Tibial nerve (tissue), 4 donors: ENCODE measurements around the gene PTPN5. TPM values are rescaled to one million over a fixed set of nuclear protein-coding genes. Genes with fewer than 3 reads are reported as not detected.

Experiments used
- DNase-seq, 2 donors: peaks; one replicate each; pipeline ENCODE4 v3.0.0-alpha.2; 2019; ENCODE audit warnings: low spot score in 2 of 2
- H3K27ac ChIP-seq, 4 donors: fragments of 200-600 bp; sonication (generic) in 3 of 4; one replicate each; pipeline ENCODE4 v1.5.1; 2017 to 2019; ENCODE audit warnings: mild to moderate bottlenecking in 1 of 4
- H3K27me3 ChIP-seq, 2 donors: fragments of 200-600 bp; sonication (generic) in 1 of 2; one replicate each; pipeline versions ENCODE4 v1.5.1 to v1.6.0; 2017 to 2019
- H3K36me3 ChIP-seq, 3 donors: fragments of 200-600 bp; sonication (generic); one replicate each; pipeline ENCODE4 v1.5.1; 2018 to 2019
- H3K4me1 ChIP-seq, 4 donors: fragments of 200-600 bp; sonication (generic) in 3 of 4; one replicate each; pipeline ENCODE4 v1.5.1; 2017 to 2019
- H3K4me3 ChIP-seq, 4 donors: fragments of 200-600 bp; sonication (generic) in 3 of 4; one replicate each; pipeline ENCODE4 v1.5.1; 2017 to 2019; ENCODE audit warnings: mild to moderate bottlenecking in 1 of 4, moderate library complexity in 1 of 4
- H3K9me3 ChIP-seq, 4 donors: fragments of 200-600 bp; sonication (generic) in 3 of 4; one replicate each; pipeline ENCODE4 v1.5.1; 2017 to 2019
- EP300 ChIP-seq, 2 donors: sonication (generic); formaldehyde crosslinking; IDR thresholded peaks; one replicate each; pipeline ENCODE4 v1.6.1; 2017; ENCODE audit warnings: antibody characterized with exemption in 2 of 2, mild to moderate bottlenecking in 1 of 2
- POLR2A ChIP-seq, 2 donors: fragments of 450-650 bp; IDR thresholded peaks; one replicate each; pipeline ENCODE4 v1.6.1; 2017; ENCODE audit warnings: antibody characterized with exemption in 2 of 2, mild to moderate bottlenecking in 2 of 2, moderate library complexity in 2 of 2
- WGBS, 2 donors: methylation state at CpG; one replicate each; pipeline ENCODE4 v1.1.5; 2018; 5-methylcytosine and 5-hydroxymethylcytosine counted together
- total RNA-seq, 4 donors: library from RNA; depleted of rRNA; stranded (reverse); fragments of >200 nt; gene quantifications; one replicate each; pipeline ENCODE4 v1.1.0, GENCODE V29; 2016
- TF ChIP-seq, protein P1 (sequence below), 5 experiments: fragments of 200-600 bp in 3 of 5; fragments of 450-650 bp in 2 of 5; sonication (generic) in 3 of 5; IDR thresholded peaks; one replicate each; pipeline ENCODE4 v1.5.1; 2016 to 2019; ENCODE audit warnings: antibody characterized with exemption in 5 of 5, mild to moderate bottlenecking in 3 of 5, moderate library complexity in 2 of 5

The PTPN5 gene
- total RNA-seq, 4 donors from 2014 or later, result 1.2 to 18.8 (median 15.1) TPM

GRCh38 chr11:18727479-18728236 is 63.9 kb downstream of the PTPN5 start:
- H3K36me3 ChIP-seq, result no peaks in the 10 kb centered on the region
- H3K27me3 ChIP-seq, result no peaks in the 10 kb centered on the region
- H3K4me1 ChIP-seq, result peaks cover 0 to 12% (median 0%) of the 10 kb centered on the region in 4 donors
- no peak overlapping the region for H3K27ac ChIP-seq
- H3K9me3 ChIP-seq, result no peaks in the 10 kb centered on the region
- DNase-seq, result peak in 1 of 2 donors; percentile 16
- TF ChIP-seq EP300 (IDR thresholded peaks at IDR 0.05) (no peak), POLR2A (IDR thresholded peaks at IDR 0.05) (no peak)
- TF ChIP-seq, protein P1, sequence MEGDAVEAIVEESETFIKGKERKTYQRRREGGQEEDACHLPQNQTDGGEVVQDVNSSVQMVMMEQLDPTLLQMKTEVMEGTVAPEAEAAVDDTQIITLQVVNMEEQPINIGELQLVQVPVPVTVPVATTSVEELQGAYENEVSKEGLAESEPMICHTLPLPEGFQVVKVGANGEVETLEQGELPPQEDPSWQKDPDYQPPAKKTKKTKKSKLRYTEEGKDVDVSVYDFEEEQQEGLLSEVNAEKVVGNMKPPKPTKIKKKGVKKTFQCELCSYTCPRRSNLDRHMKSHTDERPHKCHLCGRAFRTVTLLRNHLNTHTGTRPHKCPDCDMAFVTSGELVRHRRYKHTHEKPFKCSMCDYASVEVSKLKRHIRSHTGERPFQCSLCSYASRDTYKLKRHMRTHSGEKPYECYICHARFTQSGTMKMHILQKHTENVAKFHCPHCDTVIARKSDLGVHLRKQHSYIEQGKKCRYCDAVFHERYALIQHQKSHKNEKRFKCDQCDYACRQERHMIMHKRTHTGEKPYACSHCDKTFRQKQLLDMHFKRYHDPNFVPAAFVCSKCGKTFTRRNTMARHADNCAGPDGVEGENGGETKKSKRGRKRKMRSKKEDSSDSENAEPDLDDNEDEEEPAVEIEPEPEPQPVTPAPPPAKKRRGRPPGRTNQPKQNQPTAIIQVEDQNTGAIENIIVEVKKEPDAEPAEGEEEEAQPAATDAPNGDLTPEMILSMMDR (IDR thresholded peaks at IDR 0.05), result peak; percentile 68 to 79 (median 71)
- no peak overlapping the region for H3K4me3 ChIP-seq
- WGBS, 2 donors, result 52 to 58% methylated on average over 10 of the region's 10 CpGs

DNA sequence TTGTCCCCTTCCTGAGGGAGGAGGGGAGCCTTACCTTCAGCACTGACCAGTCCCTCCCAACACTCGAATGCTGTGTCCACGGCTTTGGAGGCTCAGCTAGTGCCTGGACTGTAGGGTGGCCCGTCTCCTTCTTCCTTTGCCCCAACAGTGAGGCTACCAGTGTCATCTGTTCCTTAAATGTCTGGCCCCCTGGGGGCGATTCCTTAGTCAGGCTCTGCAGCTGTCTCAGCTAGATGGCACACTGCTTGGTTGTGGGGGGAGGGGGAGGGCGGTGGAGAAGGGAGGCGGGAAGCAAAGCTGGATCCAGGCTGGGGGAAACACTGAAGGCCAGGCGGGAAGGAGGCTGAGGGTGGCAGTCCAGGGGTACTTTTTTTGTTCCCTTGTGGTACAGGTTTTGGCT is 65.6 kb downstream of the PTPN5 start, which contains the start of gene IGSF22:
IGSF22 (minus strand) TSS at position 149 of the 400 bp plus-strand sequence. CDS start 1,952 bp downstream, outside the sequence.
- DNase-seq, result no peak
- no peaks in the 10 kb centered on the region for H3K36me3 ChIP-seq
- no peaks in the 10 kb centered on the region for H3K27me3 ChIP-seq
- H3K9me3 ChIP-seq, result no peaks in the 10 kb centered on the region
- no peak within 1 kb of the TSS for H3K27ac ChIP-seq
- no peak within 1 kb of the TSS for H3K4me3 ChIP-seq
- no peak for TF ChIP-seq EP300 (IDR thresholded peaks at IDR 0.05)
- TF ChIP-seq, protein P1 (IDR thresholded peaks at IDR 0.05), result no peak
- 57 to 58% methylated on average over 7 of the region's 7 CpGs for WGBS, 2 donors
- peaks cover 0 to 19% (median 5%) of the 10 kb centered on the region in 4 donors for H3K4me1 ChIP-seq

GRCh38 chr11:18723991-18724390 is 67.6 kb downstream of the PTPN5 start:
- no peaks in the 10 kb centered on the region for H3K36me3 ChIP-seq
- no peak for TF ChIP-seq EP300 (IDR thresholded peaks at IDR 0.05)
- TF ChIP-seq, protein P1 (IDR thresholded peaks at IDR 0.05), result no peak
- TF ChIP-seq POLR2A (IDR thresholded peaks at IDR 0.05), result no peak

GRCh38 chr11:18722293-18722637 is 69.3 kb downstream of the PTPN5 start:
- DNase-seq, result no peak
- no peaks in the 10 kb centered on the region for H3K9me3 ChIP-seq
- peaks cover 0 to 19% (median 8%) of the 10 kb centered on the region in 4 donors for H3K4me1 ChIP-seq
- TF ChIP-seq, protein P1 (IDR thresholded peaks at IDR 0.05), result peak in 1 of 5 experiments; percentile 4
- TF ChIP-seq EP300 (IDR thresholded peaks at IDR 0.05), result no peak
- H3K36me3 ChIP-seq, result no peaks in the 10 kb centered on the region
- H3K4me3 ChIP-seq, result peak overlapping the region in 1 of 4 donors; percentile 60
- no peaks in the 10 kb centered on the region for H3K27me3 ChIP-seq
- WGBS, 2 donors, result 73 to 93% methylated on average over 1 of the region's 1 CpG
- peak overlapping the region in 2 of 4 donors; percentile 64 to 68 for H3K27ac ChIP-seq

More at GRCh38 chr11:18723991-18724390, 67.6 kb downstream of the PTPN5 start:
- Histone ChIP-seq H3K4me1 (peaks cover 0 to 26% (median 8%) of the 10 kb centered on the region in 4 donors), H3K9me3 (no peaks in the 10 kb centered on the region), H3K27me3 (no peaks in the 10 kb centered on the region), H3K27ac (no peak overlapping the region), H3K4me3 (no peak overlapping the region)
- DNase-seq, result no peak
- 36 to 38% methylated on average over 7 of the region's 7 CpGs for WGBS, 2 donors

GRCh38 chr11:18721561-18722292 is 69.9 kb downstream of the PTPN5 start:
- Histone ChIP-seq H3K4me1 (peaks cover 0 to 18% (median 8%) of the 10 kb centered on the region in 4 donors), H3K27ac (peak overlapping the region; percentile 46 to 68 (median 65)), H3K9me3 (no peaks in the 10 kb centered on the region), H3K27me3 (no peaks in the 10 kb centered on the region), H3K4me3 (peak overlapping the region; percentile 45 to 74 (median 64)), H3K36me3 (no peaks in the 10 kb centered on the region)
- WGBS, 2 donors, result 8 to 14% methylated on average over 15 to 35 of the region's 36 CpGs
- peak in 1 of 2 donors; percentile 61 for DNase-seq
- TF ChIP-seq, protein P1 (IDR thresholded peaks at IDR 0.05), result peak; percentile 62 to 78 (median 76)
- TF ChIP-seq POLR2A (IDR thresholded peaks at IDR 0.05), result no peak
